K562 (cell line): ENCODE measurements around the gene GMEB2. TPM values are rescaled to one million over a fixed set of nuclear protein-coding genes. Genes with fewer than 3 reads are reported as not detected.

Experiments used
- ATAC-seq: fragments of 200-7000 bp; cut with Tn5 transposase; 3 replicates; pipeline ENCODE4 v1.9.1; 2020; ENCODE audit warnings: moderate library complexity
- BruUV-seq: library from RNA; stranded (reverse); fragments of 400-500 nt; replicated peaks from 2 replicates; lab custom pipeline; 2021; lab: Mats Ljungman, UMichigan
- CTCF ChIA-PET: fragments of 300-600 bp; formaldehyde crosslinking; extraction: SDS; loops from one replicate; lab custom pipeline; 2021; ENCODE audit warnings: low intra/inter-chr PET ratio; lab: Yijun Ruan, JAX
- POLR2A ChIA-PET: fragments of 300-600, 350-650 bp; sonication (Branson Sonifier 250); formaldehyde crosslinking; extraction: SDS; loops from one replicate; lab custom pipeline; 2021; ENCODE audit warnings: antibody characterized with exemption, inconsistent platforms; lab: Yijun Ruan, JAX
- DNase-seq, 4 experiments: peaks; one replicate each; pipeline versions ENCODE4 v3.0.0 to v3.0.0-alpha.2; 2011 to 2018; ENCODE audit warnings: low spot score in 3 of 4, mixed read lengths in 3 of 4; ENCODE audit errors: extremely low read depth in 1 of 4
- FAIRE-seq: peaks from 2 replicates; lab custom pipeline; 2011; peaks lifted over from hg19 to GRCh38; lab: Jason Lieb, UNC
- H2AFZ ChIP-seq: 2 replicates; pipeline ENCODE4 v1.6.0; 2011; ENCODE audit warnings: low read depth, low read length, control low read depth, inconsistent platforms
- H3K27ac ChIP-seq: fragments of 200-600 bp; 3 replicates; pipeline ENCODE4 v1.8.0; 2011; ENCODE audit warnings: low read depth, mild to moderate bottlenecking, control low read depth, inconsistent platforms, low read length, moderate library complexity, mixed read lengths; ENCODE audit errors: extremely low read depth
- H3K27me3 ChIP-seq, 2 experiments: fragments of 300-600 bp in 1 of 2; 2 replicates in 1 of 2; 3 replicates in 1 of 2; pipeline versions ENCODE4 v1.6.0 to v1.8.0; 2011; ENCODE audit warnings: inconsistent platforms in 2 of 2, low read length in 2 of 2, mild to moderate bottlenecking in 1 of 2, mixed read lengths in 1 of 2, moderate library complexity in 1 of 2; ENCODE audit not compliant: control insufficient read depth in 2 of 2, insufficient read depth in 2 of 2
- H3K36me3 ChIP-seq: fragments of 300-600 bp; 3 replicates; pipeline ENCODE4 v1.8.0; 2011; ENCODE audit warnings: mild to moderate bottlenecking, low read length, inconsistent platforms; ENCODE audit not compliant: control insufficient read depth, insufficient read depth
- H3K4me1 ChIP-seq, 2 experiments: fragments of 200-600 bp in 1 of 2; replicated peaks in 1 of 2; 2 replicates in 1 of 2; 3 replicates in 1 of 2; pipeline versions ENCODE4 v1.5.1 to v1.8.0; 2011; ENCODE audit warnings: inconsistent platforms in 2 of 2, low read length in 2 of 2, mild to moderate bottlenecking in 1 of 2, mixed read lengths in 1 of 2, moderate library complexity in 1 of 2; ENCODE audit not compliant: control insufficient read depth in 2 of 2, insufficient read depth in 2 of 2
- H3K4me2 ChIP-seq: 2 replicates; pipeline ENCODE4 v1.6.1; 2011; ENCODE audit warnings: low read length, control low read depth, inconsistent platforms, mixed read lengths; ENCODE audit not compliant: insufficient read depth
- H3K4me3 ChIP-seq: fragments of 200-600 bp; sonication (generic), shearing (Covaris generic); 2 replicates; pipeline ENCODE4 v1.5.1; 2016; ENCODE audit warnings: control low read depth, inconsistent platforms
- H3K79me2 ChIP-seq: fragments of 200-600 bp; 3 replicates; pipeline ENCODE4 v1.8.0; 2011; ENCODE audit warnings: low read length, inconsistent platforms; ENCODE audit not compliant: control insufficient read depth, insufficient read depth
- H3K9ac ChIP-seq, 2 experiments: 2 replicates each; pipeline versions ENCODE4 v1.6.0 to v1.6.1; 2011; ENCODE audit warnings: low read depth in 2 of 2, low read length in 2 of 2, control low read depth in 1 of 2, inconsistent platforms in 1 of 2, mild to moderate bottlenecking in 1 of 2, mixed read lengths in 1 of 2; ENCODE audit not compliant: insufficient read depth in 1 of 2
- H3K9me1 ChIP-seq: one replicate; pipeline ENCODE4 v1.6.0; 2011; ENCODE audit warnings: inconsistent platforms, mild to moderate bottlenecking, low read length, moderate library complexity; ENCODE audit not compliant: control insufficient read depth, insufficient read depth
- H3K9me3 ChIP-seq: replicated peaks from 2 replicates; pipeline ENCODE4 v1.5.1; 2011; ENCODE audit warnings: low read depth, low read length, inconsistent platforms; ENCODE audit not compliant: control insufficient read depth, insufficient read depth
- H4K20me1 ChIP-seq: replicated peaks from 2 replicates; pipeline ENCODE4 v1.6.1; 2011; ENCODE audit warnings: low read length, inconsistent platforms, mixed read lengths; ENCODE audit not compliant: control insufficient read depth, insufficient read depth
- CCAR2 ChIP-seq: fragments of 200-400 bp; formaldehyde crosslinking; IDR thresholded peaks from 2 replicates; pipeline ENCODE4 v1.6.1; 2017; ENCODE audit warnings: mild to moderate bottlenecking, low read depth, low read length
- CHD4 ChIP-seq: fragments of 200-600 bp; sonication (generic); IDR thresholded peaks from 3 replicates; pipeline ENCODE4 v1.6.1; 2012; ENCODE audit warnings: low read depth, mild to moderate bottlenecking, mixed read lengths, low read length, inconsistent platforms; ENCODE audit not compliant: insufficient read depth, insufficient replicate concordance, poor library complexity, severe bottlenecking
- E2F3 ChIP-seq: fragments of 250-450 bp; sonication (Bioruptor Pico); IDR thresholded peaks from 2 replicates; pipeline ENCODE4 v1.4.0; 2020; ENCODE audit warnings: mild to moderate bottlenecking
- GATAD2B ChIP-seq: fragments of 450-650 bp; IDR thresholded peaks from 2 replicates; pipeline ENCODE4 v1.6.1; 2017; ENCODE audit warnings: mild to moderate bottlenecking, borderline replicate concordance
- POLR2A ChIP-seq: fragments of 450-650 bp; conservative IDR thresholded peaks from 2 replicates; pipeline ENCODE4 v1.6.1; 2016
- SIX5 ChIP-seq, 2 experiments: IDR thresholded peaks; 2 replicates each; pipeline ENCODE4 v1.6.1; 2011; ENCODE audit warnings: low read length in 2 of 2, borderline replicate concordance in 1 of 2, low read depth in 1 of 2, mild to moderate bottlenecking in 1 of 2, moderate library complexity in 1 of 2; ENCODE audit not compliant: insufficient read depth in 1 of 2
- SP1 ChIP-seq: sonication (generic); formaldehyde crosslinking; IDR thresholded peaks from 2 replicates; pipeline ENCODE4 v1.8.1; 2022; ENCODE audit warnings: mild to moderate bottlenecking, missing genetic modification reagents
- TCF7L2 ChIP-seq: fragments of 150-350 bp; IDR thresholded peaks from 2 replicates; pipeline ENCODE4 v1.6.1; 2016; ENCODE audit warnings: low read depth, mild to moderate bottlenecking, low read length, moderate library complexity
- ZEB2 ChIP-seq: fragments of 450-650 bp; IDR thresholded peaks from 2 replicates; pipeline ENCODE4 v1.6.1; 2016
- ZNF133 ChIP-seq: fragments of 250-450 bp; sonication (Bioruptor Pico); IDR thresholded peaks from 2 replicates; pipeline ENCODE4 v1.4.0; 2020; ENCODE audit warnings: mild to moderate bottlenecking
- ZNF589 ChIP-seq: fragments of 200-800 bp; sonication (Bioruptor generic); IDR thresholded peaks from 2 replicates; pipeline ENCODE4 v1.6.1; 2016; ENCODE audit warnings: low read depth, missing genetic modification characterization, missing compliant biosample characterization
- WGBS: fragments of 100-300 bp; shearing (Covaris generic); methylation state at CpG from one replicate; pipeline ENCODE4 v1.1.6; 2016; ENCODE audit warnings: low coverage, mixed read lengths; ENCODE audit not compliant: insufficient coverage; ENCODE audit errors: missing lambda C conversion rate; 5-methylcytosine and 5-hydroxymethylcytosine counted together
- in situ Hi-C: fragments of 300-500 bp; cut with MboI; formaldehyde crosslinking; loops from 4 replicates; pipeline ENCODE4 v1.15.0; 2018; ENCODE audit warnings: inconsistent platforms, mixed read lengths
- intact Hi-C: fragments of 100-400 bp; cut with micrococcal nuclease; formaldehyde crosslinking; loops from 2 replicates; pipeline ENCODE4 v1.14.2; 2022
- polyA plus RNA-seq, 8 experiments: library from polyadenylated mRNA; depleted of rRNA in 4 of 8; stranded (reverse) in 5 of 8; unstranded in 3 of 8; fragments of >200 nt; fragmentation: Nextera tagmentation in 2 of 8; fragmentation: Illumina TruSeq in 1 of 8; extraction: Ambion mirVana in 2 of 8; extraction: Trizol in 1 of 8; gene quantifications; 2 replicates each; pipeline versions ENCODE4 v1.2.1 to v1.2.3, GENCODE V29; 2011 to 2014; ENCODE audit warnings: inconsistent platforms in 1 of 8, missing spikeins in 1 of 8
- total RNA-seq, 7 experiments: library from RNA; depleted of rRNA in 6 of 7; stranded (reverse); fragments of >200 nt in 6 of 7; fragmentation: Illumina TruSeq in 2 of 7; extraction: Trizol in 2 of 7; gene quantifications; 2 replicates each; pipeline versions ENCODE4 v1.2.1 to v1.2.3, GENCODE V29; 2011 to 2021; ENCODE audit warnings: low replicate concordance in 1 of 7
- TF ChIP-seq, protein P1 (sequence below), 2 experiments: fragments of 200-800 bp in 1 of 2; sonication (Bioruptor generic) in 1 of 2; sonication (generic) in 1 of 2; formaldehyde crosslinking in 1 of 2; IDR thresholded peaks in 1 of 2; conservative IDR thresholded peaks in 1 of 2; 2 replicates each; pipeline versions ENCODE4 v1.5.0 to v1.6.1; 2016 to 2020; ENCODE audit warnings: missing compliant biosample characterization in 1 of 2, missing genetic modification characterization in 1 of 2, missing genetic modification reagents in 1 of 2
- TF ChIP-seq, protein P2 (sequence below): sonication (generic); formaldehyde crosslinking; IDR thresholded peaks from 2 replicates; pipeline ENCODE4 v1.9.0; 2022; ENCODE audit warnings: mild to moderate bottlenecking, missing genetic modification reagents
- TF ChIP-seq, protein P3 (sequence below): fragments of 150-350 bp; conservative IDR thresholded peaks from 2 replicates; pipeline ENCODE4 v1.6.1; 2014; ENCODE audit warnings: low read length

GMEB2 gene
- total and polyA plus RNA-seq, 9 of the 15 experiments (the other 6 are each of a cell fraction or from before 2014, with no cell fraction given) = 0.03 to 13.9 (median 6.3) TPM

DNA sequence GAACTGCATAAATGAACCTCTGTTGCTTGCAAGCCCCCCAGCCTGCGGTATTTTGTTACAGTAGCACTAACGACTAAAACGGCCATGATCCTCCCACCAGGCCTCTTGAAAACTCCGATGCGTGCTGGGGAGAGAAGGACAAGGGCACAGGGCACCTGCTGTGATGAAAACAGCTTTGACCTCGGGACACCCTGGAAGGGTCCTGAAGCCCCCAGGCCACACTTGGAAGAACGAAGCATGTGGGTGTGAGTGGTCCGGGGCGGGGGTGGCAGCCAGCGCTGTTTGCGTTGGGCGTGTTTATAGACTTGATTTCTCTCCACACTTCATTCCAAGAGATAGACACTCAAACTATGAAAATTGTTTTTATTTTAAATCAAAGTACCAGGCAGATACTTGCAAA is 39.6 kb downstream of the GMEB2 start:
- Histone ChIP-seq H3K9me1 (no peaks in the 10 kb centered on the region), H3K79me2 (no peaks in the 10 kb centered on the region), H3K4me1 (peaks cover 0 to 28% of the 10 kb centered on the region in 2 experiments; a peak in 3 of 5 replicates), H3K36me3 (peaks cover 27% of the 10 kb centered on the region; the same call in 1 of the 3 replicates), H3K27ac (no peak overlapping the region), H3K27me3 (peaks cover 0 to 14% of the 10 kb centered on the region in 2 experiments; a peak in 2 of 5 replicates), H3K9ac (no peak overlapping the region), H3K4me3 (no peak overlapping the region), H3K4me2 (no peak overlapping the region), H3K9me3 (no peaks in the 10 kb centered on the region), H4K20me1 (no peaks in the 10 kb centered on the region), H2AFZ (no peak overlapping the region)
- ChIA-PET POLR2A (interaction anchor here (1.2 kb wide), 1 partner anchor 16 kb away, joined by 5 read pairs; no protein-coding TSS in a partner anchor), CTCF (no interaction called here)
- 77% methylated on average over 12 of the region's 12 CpGs for WGBS
- FAIRE-seq (no peak), DNase-seq (no peak), ATAC-seq (no peak)
- intact Hi-C loops (no loop called here), in situ Hi-C loops (no loop called here)
- TF ChIP-seq GATAD2B = no peak
- TF ChIP-seq ZNF589 (CRISPR knock-in tag) = no peak
- TF ChIP-seq, protein P1, sequence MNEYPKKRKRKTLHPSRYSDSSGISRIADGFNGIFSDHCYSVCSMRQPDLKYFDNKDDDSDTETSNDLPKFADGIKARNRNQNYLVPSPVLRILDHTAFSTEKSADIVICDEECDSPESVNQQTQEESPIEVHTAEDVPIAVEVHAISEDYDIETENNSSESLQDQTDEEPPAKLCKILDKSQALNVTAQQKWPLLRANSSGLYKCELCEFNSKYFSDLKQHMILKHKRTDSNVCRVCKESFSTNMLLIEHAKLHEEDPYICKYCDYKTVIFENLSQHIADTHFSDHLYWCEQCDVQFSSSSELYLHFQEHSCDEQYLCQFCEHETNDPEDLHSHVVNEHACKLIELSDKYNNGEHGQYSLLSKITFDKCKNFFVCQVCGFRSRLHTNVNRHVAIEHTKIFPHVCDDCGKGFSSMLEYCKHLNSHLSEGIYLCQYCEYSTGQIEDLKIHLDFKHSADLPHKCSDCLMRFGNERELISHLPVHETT (CRISPR knock-in tag; conservative IDR thresholded peaks at IDR 0.05 in 1 of 2, IDR thresholded peaks at IDR 0.05 in 1 of 2) = no peak
- TF ChIP-seq SIX5 (IDR thresholded peaks at IDR 0.05; ENCODE audit: borderline replicate concordance in 1 of 2, insufficient read depth in 1 of 2, low read depth in 1 of 2, low read length in 2 of 2) = no peak
- TF ChIP-seq, protein P2, sequence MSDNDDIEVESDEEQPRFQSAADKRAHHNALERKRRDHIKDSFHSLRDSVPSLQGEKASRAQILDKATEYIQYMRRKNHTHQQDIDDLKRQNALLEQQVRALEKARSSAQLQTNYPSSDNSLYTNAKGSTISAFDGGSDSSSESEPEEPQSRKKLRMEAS = no peak
- TF ChIP-seq, protein P3, sequence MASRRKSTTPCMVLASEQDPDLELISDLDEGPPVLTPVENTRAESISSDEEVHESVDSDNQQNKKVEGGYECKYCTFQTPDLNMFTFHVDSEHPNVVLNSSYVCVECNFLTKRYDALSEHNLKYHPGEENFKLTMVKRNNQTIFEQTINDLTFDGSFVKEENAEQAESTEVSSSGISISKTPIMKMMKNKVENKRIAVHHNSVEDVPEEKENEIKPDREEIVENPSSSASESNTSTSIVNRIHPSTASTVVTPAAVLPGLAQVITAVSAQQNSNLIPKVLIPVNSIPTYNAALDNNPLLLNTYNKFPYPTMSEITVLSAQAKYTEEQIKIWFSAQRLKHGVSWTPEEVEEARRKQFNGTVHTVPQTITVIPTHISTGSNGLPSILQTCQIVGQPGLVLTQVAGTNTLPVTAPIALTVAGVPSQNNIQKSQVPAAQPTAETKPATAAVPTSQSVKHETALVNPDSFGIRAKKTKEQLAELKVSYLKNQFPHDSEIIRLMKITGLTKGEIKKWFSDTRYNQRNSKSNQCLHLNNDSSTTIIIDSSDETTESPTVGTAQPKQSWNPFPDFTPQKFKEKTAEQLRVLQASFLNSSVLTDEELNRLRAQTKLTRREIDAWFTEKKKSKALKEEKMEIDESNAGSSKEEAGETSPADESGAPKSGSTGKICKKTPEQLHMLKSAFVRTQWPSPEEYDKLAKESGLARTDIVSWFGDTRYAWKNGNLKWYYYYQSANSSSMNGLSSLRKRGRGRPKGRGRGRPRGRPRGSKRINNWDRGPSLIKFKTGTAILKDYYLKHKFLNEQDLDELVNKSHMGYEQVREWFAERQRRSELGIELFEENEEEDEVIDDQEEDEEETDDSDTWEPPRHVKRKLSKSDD = no peak
- no peak for TF ChIP-seq SP1
- no peak for TF ChIP-seq E2F3
- TF ChIP-seq CCAR2 = no peak
- no peak for TF ChIP-seq ZNF133 (CRISPR knock-in tag)
- TF ChIP-seq TCF7L2 = no peak
- no peak for TF ChIP-seq POLR2A
- no peak for TF ChIP-seq ZEB2
- TF ChIP-seq CHD4 = no peak
- BruUV-seq = no TSS peak
